ENCODE results near the gene DPF3.

- no peak for TF ChIP-seq CTCF (IDR thresholded peaks at IDR 0.05)
- no peak for TF ChIP-seq POLR2AphosphoS5 (IDR thresholded peaks at IDR 0.05)
- TF ChIP-seq POLR2A (IDR thresholded peaks at IDR 0.05): no peak
These were observed 10.3 kb upstream of the DPF3 start for GRCh38 chr14:72904218-72904617.

Data from prostate gland (tissue), 2 donors.